ELR (cell line): Measurements from ENCODE around the gene PLCD4.

Experiments used
- DNase-seq: peaks from one replicate; pipeline ENCODE4 v3.0.0-alpha.2; 2015; ENCODE audit warnings: low read depth

PLCD4 gene

GRCh38 chr2:218621007-218621406 lies 13.3 kb downstream of the PLCD4 start:
- no peak for DNase-seq

GRCh38 chr2:218622606-218623365 lies 15.1 kb downstream of the PLCD4 start:
- DNase-seq, result no peak

GRCh38 chr2:218623366-218623705 lies 15.6 kb downstream of the PLCD4 start:
- no peak for DNase-seq

- no peak for DNase-seq
Observed at GRCh38 chr2:218626369-218626768, 18.7 kb downstream of the PLCD4 start.

- peak; percentile 31 for DNase-seq
Observed at GRCh38 chr2:218627939-218628338, 20.2 kb downstream of the PLCD4 start.

- DNase-seq, result peak; percentile 86
Observed at GRCh38 chr2:218631837-218632236, 24.1 kb downstream of the PLCD4 start.

GRCh38 chr2:218635719-218636118 lies 28.0 kb downstream of the PLCD4 start:
- no peak for DNase-seq

GRCh38 chr2:218638372-218638771 lies 30.7 kb downstream of the PLCD4 start:
- no peak for DNase-seq

- no peak for DNase-seq
Observed at GRCh38 chr2:218642121-218642656, 34.5 kb downstream of the PLCD4 start.

GRCh38 chr2:218642786-218643185 lies 35.1 kb downstream of the PLCD4 start:
- no peak for DNase-seq

- DNase-seq, result no peak
Observed at GRCh38 chr2:218643751-218644310, 36.1 kb downstream of the PLCD4 start.

GRCh38 chr2:218644721-218645120 lies 37.0 kb downstream of the PLCD4 start:
- DNase-seq, result no peak

GRCh38 chr2:218645126-218645525 lies 37.4 kb downstream of the PLCD4 start:
- peak; percentile 93 for DNase-seq

GRCh38 chr2:218648088-218648786 lies 40.5 kb downstream of the PLCD4 start:
- DNase-seq, result peak; percentile 75

GRCh38 chr2:218648787-218649100 lies 41.0 kb downstream of the PLCD4 start:
- no peak for DNase-seq

- DNase-seq, result no peak
Observed at GRCh38 chr2:218655751-218656150, 48.1 kb downstream of the PLCD4 start.

- DNase-seq, result peak; percentile 72
Observed at GRCh38 chr2:218658671-218659257, 51.1 kb downstream of the PLCD4 start.

GRCh38 chr2:218659258-218659987 lies 51.7 kb downstream of the PLCD4 start, which contains the start of the genes BCS1L and ZNF142:
Gene BCS1L, plus strand, starts transcription at chr2:218659683. Its CDS starts 1,305 bp downstream, at chr2:218660988.
Gene ZNF142, minus strand, starts transcription at chr2:218659623. Its CDS starts 3,194 bp downstream, at chr2:218656429.
- peak; percentile 92 for DNase-seq

- no peak for DNase-seq
Observed at GRCh38 chr2:218659988-218660358, 52.3 kb downstream of the PLCD4 start.

- no peak for DNase-seq
Observed at GRCh38 chr2:218662377-218662776, 54.7 kb downstream of the PLCD4 start.

- no peak for DNase-seq
Observed at GRCh38 chr2:218662827-218663226, 55.1 kb downstream of the PLCD4 start.

- DNase-seq, result no peak
Observed at GRCh38 chr2:218663901-218664300, 56.2 kb downstream of the PLCD4 start.
